ENCODE data around the gene GYS1.

The GYS1 gene

DNA sequence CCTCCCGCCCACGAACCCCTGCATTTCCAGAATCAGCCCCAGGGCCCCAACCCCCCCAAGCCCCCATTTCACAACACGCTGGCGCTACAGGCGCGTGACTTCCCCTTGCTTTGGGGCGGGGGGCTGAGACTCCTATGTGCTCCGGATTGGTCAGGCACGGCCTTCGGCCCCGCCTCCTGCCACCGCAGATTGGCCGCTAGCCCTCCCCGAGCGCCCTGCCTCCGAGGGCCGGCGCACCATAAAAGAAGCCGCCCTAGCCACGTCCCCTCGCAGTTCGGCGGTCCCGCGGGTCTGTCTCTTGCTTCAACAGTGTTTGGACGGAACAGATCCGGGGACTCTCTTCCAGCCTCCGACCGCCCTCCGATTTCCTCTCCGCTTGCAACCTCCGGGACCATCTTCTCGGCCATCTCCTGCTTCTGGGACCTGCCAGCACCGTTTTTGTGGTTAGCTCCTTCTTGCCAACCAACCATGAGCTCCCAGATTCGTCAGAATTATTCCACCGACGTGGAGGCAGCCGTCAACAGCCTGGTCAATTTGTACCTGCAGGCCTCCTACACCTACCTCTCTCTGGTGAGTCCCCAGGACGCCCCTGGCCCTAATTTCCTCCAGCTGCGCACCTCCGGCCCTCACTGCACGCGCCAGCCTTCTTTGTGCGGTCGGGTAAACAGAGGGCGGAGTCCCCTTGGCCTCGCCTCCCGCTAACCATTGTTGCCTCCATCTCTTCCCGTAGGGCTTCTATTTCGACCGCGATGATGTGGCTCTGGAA, 27.9 kb downstream of the GYS1 start, which contains the start of gene FTL:
FTL (plus strand) TSS at position 270 of the 766 bp plus-strand sequence; CDS start at position 469, 199 bp downstream.
- peak; percentile 89 for DNase-seq (ENCODE audit: low spot score)

DNA sequence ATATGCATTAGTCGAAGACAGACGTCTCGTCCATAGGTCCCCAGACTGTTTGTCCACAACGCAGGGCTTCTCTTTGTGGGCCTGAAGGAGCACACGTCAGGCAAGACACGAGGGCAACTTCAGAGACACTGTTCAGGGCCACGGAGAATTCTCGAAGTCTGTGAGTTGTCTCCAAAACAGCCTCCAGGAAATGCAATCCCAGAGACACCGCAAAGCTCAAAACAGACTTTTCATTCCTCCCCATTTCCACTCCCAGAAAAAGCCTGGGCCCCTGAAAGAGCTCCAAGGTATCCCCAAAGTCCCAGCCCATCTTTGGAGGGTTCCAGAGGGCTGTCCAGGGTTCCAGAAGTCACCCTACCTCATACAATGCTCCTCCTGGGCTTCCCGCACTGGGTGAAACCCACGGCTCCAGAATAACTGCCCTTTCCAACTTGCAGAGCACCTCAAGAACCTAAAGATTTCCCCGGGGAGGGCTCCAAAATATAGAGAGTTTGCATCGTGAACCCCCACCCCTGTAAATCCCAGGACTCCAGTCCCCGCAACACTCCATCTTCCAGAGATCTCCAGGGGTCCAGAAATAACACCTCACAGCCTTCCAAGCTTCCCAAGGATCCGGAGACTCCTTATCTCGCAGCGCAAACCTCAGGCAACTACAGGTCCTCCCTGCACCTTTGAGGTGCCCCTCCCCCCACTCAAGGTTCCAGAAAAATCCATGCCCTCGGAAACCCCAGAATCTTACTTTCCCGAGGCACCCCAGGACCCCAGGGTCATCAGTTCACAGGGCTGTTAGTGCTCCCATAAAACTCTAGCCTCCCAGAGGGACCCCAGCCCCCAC, 28.7 kb downstream of the GYS1 start:
- peak; percentile 32 for DNase-seq (ENCODE audit: low spot score)

DNA sequence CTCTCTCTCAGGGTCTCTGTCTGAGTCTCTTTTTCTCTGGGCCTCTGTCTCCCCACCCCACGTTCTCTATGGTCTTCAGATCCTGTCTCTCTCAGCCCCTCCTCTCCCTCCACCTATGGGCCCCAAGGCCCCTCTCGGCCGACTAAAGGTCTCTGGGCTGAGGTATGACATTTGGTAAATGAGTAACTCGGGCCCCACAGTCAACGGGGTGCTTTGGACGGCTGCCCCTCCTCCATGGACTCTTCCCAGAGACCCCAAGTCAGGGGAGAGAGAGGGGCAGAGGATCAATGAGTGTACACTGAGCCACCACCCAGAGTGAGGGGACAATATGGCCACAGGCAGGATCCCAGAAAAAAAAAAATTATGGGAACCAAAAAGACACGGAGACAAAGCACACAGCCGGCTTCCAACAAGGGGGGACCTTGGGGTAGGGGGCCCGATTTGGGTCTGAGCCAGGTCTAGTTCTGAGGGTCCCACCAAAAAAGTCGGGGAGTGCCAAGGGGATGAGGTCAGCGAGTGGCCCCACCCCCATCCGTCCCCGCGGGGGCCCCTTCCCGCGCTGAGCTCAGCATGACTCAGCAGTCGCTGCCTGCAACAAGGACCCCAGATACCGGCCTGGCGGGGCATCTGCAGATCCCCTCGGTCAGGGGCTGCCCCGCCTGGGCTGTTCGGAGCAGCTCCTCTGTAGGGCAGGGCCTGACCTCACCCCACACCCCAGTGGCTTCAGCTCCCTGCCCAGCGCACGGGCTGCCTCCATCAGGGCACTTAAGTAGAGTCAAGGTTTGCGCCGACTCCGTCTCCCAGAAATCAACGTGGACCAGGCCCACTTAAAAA, 29.5 kb downstream of the GYS1 start:
- DNase-seq (ENCODE audit: low spot score): peak; percentile 43

DNA sequence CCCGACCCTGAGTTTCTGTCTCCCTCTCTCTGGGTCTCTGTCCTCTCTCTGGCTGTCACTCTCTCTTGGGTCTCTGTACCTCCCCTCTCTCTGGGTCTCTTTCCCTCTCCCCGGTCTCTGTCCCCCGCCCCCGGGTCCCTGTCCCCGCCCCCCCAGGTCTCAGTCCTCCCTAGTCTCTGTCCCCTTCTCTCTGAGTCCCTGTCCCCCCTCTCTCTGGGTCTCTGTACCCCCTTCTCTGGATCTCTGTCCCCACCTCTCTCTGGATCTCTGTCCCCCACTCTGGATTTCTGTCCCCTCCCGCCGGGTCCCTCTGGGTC, 30.3 kb downstream of the GYS1 start:
- DNase-seq (ENCODE audit: low spot score): no peak

DNA sequence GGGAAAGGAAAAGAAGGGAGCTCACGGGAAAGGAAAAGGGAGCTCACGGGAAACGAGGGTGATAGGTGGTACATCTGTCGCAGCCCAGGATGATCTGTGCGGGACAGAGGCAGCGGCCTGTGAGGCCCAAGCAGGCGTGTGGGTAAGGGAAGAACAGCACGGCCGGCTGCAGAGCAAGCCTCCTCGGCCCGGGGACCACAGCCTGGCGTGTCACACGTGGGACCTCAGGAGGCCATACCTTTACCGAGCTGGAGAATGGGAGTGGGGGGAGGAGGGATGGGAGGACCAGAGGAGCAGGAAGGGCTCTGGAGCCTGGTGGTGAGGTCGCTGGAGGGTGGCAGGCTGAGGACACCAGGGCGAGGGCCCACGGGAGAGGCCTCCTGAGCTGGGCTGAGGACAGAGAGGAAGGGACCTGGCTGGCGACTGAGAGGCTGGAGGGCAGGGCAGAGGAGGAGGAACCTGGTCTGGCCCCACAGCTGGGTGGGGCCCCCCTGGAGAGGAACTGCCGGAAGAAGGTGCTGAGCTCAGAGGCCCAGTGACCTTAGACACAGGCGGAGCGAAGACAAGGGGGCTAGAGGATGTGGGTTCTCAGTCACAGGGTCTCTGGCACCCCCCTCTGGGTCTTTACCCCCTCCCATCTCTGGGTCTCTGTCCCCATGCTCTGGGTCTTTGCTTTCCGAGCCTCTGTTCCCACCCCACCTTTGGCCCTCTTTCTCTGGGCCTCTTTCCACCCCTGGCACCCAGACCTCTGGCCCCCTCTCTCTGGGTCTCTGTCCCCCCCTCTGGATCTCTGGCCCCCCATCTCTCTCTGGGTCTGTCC, 30.9 kb downstream of the GYS1 start:
- peak; percentile 29 for DNase-seq (ENCODE audit: low spot score)

DNA sequence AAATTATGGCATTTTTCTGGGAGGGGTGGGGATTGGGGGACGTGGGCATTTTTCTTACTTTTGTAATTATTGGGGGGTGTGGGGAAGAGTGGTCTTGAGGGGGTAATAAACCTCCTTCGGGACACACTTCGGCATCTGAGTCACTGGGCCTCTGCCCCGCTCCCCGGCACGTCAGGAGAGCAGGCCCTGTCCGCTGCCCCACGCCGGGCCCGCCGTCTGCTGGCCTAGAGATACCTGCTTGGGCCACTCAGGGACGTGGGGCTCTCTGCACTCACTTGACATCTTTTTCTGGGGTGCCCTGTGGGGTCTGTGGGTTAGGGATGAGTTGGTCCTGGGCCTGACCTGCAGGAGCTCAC, 31.5 kb downstream of the GYS1 start:
- DNase-seq (ENCODE audit: low spot score): no peak

DNA sequence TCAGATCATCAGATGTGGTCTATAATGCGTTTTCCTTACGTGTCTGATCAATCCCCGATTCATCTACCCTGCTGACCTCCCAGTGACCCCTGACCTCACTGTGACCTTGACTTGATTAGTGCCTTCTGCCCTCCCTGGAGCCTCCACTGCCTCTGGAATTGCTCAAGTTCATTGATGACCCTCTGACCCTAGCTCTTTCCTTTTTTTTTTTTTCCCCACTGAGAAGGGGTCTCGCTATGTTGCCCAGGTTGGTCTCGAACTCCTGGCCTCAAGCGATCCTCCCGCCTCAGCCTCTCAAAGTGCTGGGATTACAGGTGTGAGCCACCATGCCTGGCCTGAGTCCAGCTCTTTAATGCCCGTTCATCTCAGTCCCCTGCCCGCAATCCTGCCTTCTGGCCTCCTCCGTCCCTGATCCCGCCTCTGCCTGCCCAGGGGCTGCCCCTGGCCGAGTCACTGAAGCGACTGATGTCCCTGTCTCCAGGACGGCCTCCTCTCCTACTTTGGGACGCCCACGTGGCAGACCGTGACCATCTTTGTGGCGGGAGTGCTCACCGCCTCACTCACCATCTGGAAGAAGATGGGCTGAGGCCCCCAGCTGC, 32.0 kb downstream of the GYS1 start:
- no peak for DNase-seq (ENCODE audit: low spot score)

DNA sequence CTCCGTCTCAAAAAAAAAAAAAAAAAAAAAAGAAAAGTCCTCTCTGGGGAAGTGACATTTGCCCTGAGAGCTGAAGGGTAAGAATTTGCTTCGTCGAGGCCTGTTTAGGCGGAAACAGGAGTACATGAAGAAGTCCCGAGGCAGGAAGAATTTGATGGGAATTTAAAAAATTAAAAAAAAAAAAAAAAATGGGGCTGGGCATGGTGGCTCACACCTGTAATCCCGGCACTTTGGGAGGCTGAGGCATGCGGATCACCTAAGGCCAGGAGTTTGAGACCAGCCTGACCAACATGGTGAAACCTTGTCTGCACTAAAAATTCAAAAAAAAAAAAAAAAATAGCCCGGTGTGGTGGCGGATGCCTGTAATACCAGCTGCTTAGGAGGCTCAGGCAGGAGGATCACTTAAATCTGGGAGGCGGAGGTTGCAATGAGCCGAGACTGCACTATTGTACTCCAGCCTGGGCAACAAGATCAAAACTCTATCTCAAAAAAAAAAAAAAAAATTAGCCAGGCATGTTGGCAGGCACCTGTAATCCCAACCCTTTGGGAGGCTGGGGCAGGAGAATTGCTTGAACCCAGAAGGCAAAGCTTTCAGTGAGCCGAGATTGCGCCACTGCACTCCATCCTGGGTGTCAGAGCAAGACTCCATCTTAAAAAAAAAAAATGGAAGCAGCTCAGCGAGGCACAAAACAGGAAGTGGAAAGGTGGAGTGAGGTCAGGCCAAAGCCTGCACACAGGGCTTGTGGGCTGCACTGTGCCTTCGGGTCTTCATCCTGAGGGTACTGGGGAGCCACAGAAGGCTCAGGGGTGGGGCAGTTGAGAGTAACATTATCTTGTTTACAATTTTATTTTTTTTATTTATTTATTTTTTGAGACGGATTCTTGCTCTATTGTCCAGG, 33.5 kb downstream of the GYS1 start:
- DNase-seq (ENCODE audit: low spot score): no peak

DNA sequence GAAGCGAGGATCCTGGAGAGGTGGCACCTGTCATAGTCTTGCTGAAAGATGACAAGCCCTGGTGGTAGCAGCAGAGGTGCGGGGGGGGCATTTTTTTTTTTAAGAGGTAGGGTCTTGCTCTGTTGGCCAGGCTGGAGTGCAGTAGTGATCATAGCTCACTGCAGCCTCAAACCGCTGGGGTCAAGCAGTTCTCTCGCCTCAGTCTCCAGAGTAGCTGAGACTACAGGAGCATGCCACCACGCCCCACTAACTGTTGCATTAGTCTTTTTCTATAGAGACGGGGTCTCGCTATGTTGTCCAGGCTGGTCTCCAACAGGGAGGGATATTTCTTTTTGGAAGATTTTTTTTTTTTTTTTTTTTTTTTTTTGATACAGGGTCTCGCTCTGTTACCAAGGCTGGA, 35.1 kb downstream of the GYS1 start:
- DNase-seq (ENCODE audit: low spot score): no peak

DNA sequence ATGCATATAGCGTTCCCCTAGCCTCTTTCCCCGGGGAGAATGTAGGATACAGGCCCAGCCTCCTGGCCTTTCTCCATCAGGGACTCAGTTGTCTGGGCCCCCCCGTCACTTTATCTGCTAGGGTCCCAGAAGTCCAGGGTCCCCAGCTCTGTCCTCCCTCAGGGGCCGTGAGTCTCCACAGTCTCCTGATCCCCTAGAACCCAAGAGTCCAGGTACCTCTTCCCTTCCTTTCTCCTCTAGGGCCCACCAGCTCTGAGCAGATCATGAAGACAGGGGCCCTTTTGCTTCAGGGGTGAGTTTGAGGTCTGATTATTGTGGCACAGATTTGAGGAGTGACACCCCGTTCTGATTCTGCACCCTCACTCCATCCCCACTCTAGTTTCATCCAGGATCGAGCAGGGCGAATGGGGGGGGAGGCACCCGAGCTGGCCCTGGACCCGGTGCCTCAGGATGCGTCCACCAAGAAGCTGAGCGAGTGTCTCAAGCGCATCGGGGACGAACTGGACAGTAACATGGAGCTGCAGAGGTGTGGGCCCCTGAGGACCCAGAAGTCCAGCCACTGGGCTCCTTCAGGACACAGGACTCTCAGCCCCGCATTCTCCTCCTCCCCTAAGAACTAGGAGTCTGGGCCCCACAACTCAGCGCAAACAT, 37.7 kb downstream of the GYS1 start:
- no peak for DNase-seq (ENCODE audit: low spot score)

DNA sequence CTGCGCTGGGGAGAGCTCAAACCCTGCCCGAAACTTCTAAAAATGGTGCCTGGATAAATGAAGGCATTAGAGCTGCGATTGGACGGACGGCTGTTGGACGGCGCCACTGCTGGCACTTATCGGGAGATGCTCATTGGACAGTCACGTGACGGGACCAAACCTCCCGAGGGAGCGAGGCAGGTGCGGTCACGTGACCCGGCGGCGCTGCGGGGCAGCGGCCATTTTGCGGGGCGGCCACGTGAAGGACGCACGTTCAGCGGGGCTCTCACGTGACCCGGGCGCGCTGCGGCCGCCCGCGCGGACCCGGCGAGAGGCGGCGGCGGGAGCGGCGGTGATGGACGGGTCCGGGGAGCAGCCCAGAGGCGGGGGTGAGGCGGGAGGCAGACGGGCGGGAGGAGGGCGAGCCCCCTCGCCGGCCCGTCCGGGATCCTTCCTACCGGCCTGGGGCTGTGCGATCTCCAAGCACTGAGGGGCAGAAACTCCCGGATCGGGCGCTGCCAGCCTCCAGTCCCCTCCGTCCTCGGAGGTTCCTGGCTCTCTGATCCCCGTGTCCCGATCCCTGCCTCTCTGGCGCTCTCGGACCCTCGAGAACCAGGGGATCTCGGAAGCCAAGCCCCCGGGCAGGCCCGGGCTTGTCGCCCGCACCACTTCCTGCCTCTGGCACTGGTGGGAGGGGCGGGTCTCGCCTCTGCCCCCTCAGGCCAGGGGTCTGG, 38.4 kb downstream of the GYS1 start, which contains the start of gene BAX:
BAX (plus strand) TSS at position 281 of the 713 bp plus-strand sequence; CDS start at position 335, 54 bp downstream.
- DNase-seq (ENCODE audit: low spot score): peak; percentile 92

DNA sequence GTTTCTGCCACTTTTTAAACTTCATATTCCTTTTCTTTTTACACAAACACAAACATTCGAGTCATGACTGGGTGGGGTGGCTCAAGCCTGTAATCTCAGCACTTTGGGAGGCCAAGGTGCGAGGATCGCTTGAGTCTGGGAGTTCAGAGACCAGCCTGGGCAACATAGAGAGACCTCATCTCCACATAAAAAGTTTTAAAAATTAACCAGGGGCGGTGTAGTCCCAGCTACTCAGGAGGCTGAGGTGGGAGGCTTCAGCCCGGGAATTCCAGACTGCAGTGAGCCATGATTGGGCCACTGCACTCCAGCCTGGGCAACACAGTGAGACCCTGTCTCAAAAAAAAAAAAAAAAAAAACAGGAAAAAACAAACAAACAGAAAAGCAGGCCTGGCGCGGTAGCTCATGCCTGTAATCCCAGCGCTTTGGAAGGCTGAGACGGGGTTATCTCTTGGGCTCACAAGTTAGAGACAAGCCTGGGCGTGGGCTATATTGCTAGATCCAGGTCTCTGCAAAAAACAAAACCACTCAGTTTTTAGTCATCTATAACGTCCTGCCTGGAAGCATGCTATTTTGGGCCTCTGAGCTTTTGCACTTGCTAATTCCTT, 39.0 kb downstream of the GYS1 start:
- DNase-seq (ENCODE audit: low spot score): no peak

DNA sequence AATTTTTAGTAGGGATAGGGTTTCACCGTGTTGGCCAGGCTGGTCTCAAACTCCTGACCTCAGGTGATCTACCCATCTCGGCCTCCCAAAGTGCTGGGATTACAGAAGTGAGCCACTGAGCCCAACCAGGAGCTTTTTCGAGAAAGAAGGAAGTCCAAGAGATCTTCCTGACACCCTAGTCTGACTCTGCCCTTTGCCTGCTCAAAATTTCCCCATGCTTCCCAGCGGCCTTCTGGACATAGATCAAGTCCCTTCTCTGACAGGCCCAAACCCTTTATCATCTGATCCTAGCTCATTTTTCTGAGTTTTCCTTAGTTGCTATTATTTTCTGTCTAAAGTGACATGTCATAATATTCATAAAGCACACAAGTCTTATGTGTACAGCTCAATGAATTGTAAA, 40.0 kb downstream of the GYS1 start:
- no peak for DNase-seq (ENCODE audit: low spot score)

DNA sequence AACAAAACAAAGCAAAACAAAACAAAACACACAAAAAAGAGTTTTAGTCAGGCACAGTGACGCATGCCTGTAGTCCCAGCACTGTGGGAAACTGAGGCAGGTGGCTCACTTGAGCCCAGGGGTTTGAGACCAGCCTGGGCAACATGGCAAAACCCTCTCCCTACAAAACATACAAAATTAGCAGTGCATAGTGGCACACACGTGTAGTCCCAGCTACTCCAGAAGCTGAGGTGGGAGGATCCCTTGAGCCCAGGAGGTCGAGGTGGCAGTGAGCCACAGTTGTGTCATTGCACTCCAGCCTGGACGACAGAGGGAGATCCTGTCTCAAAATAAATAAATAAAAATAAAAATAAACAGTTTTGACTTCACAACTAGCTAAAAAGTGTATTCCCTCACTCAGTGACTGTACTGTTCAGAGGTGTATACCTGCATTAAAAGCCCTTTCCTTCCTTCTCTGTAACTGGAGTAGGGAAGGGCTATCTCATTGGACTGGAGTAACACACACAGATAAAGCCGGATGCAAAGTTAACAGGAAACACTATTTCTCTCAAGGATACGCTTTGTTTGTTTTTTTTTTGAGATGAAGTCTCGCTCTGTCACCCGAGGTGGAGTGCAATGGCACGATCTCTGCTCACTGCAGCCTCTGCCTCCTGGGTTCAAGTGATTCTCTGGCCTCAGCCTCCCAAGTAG, 42.1 kb downstream of the GYS1 start:
- DNase-seq (ENCODE audit: low spot score): no peak

DNA sequence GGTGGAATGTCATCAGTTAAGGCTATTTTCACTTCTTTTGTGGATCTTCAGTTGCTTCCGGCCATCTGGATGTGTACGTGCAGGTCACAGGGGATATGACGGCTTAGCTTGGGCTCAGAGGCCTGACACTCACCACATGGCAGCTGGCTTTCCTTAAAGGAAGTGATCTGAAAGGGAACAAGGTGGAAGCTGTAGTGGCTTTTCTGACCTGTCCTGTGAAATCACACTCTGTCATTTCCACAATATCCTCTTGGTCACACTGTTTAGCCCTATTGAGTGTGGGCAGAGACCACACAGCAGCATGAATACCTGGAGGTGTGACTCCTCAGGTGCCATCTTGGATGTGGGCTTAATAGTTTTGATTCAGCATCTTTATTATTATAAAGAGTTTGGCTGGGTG, 43.0 kb downstream of the GYS1 start:
- DNase-seq (ENCODE audit: low spot score): no peak

DNA sequence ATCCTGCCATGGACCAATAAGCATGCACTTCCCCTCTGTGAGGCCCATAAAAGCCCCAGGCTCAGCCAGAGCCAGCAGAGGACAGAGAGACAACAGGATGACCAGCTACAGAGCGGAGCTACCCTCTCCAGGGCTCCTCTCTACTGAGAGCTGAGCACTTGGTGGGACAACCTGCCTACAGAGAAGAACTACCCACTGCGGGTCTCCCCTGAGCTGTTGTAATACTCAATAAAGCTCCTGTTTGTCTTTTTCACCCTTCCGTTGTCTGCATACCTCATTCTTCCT, 45.9 kb downstream of the GYS1 start:
- DNase-seq (ENCODE audit: low spot score): no peak

DNA sequence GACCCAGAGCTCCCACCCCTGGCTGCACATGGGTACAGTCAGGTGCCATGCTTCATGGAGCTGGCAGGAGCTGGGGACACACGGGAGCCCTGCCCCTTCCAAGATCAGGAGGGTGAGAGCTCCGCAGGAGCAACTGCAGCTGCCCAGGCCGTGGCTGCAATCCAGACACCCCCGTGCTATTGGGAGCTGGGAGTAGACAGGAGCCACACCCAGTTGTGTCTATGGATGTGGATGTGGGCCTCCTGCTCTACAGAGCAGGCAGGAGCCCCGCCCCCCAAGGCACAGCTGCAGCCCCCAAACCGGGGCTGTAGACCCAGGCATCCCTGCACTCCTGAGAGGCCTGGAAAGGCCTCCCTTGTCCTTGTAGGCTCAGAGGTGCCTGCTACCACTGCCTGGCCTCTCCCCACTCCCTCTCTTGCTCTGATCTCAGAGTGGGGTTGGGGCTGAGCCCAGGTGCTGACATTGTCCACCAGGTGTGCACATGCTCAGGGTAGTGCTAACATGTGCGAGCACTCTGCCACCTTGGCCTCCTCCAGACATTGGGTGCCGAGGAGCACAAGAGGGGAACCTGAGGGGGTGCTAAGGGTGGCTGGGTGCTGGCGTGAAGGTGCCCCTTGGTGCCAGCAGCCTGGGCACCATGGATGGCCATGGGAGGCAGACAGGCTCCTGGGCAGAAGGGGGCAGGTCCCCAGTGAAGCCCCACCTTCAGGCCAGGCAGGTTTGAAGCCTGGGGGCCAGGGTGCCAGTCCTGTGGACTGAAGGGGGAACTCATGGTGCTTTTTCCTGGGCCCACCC, 46.4 kb downstream of the GYS1 start:
- no peak for DNase-seq (ENCODE audit: low spot score)

All from SK-N-DZ (cell line).